D721Med (cell line): ENCODE measurements around the gene BAIAP2.
"Not testable (repeated sequence)": the region's sequence is repeated elsewhere in the genome, so short reads cannot be mapped to it uniquely, and the experiment has no call there.

ENCODE experiments used
- DNase-seq: peaks from one replicate; pipeline ENCODE4 v3.0.0; 2011; ENCODE audit warnings: low spot score; ENCODE audit not compliant: insufficient read length
- FAIRE-seq: peaks from 2 replicates; lab custom pipeline; 2011; peaks lifted over from hg19 to GRCh38; lab: Jason Lieb, UNC
- TF ChIP-seq, protein P1 (sequence below): IDR thresholded peaks from 2 replicates; pipeline ENCODE4 v1.5.1; 2012; ENCODE audit warnings: mild to moderate bottlenecking, control low read depth; ENCODE audit not compliant: insufficient read depth; ENCODE audit errors: missing control alignments

The BAIAP2 gene

DNA sequence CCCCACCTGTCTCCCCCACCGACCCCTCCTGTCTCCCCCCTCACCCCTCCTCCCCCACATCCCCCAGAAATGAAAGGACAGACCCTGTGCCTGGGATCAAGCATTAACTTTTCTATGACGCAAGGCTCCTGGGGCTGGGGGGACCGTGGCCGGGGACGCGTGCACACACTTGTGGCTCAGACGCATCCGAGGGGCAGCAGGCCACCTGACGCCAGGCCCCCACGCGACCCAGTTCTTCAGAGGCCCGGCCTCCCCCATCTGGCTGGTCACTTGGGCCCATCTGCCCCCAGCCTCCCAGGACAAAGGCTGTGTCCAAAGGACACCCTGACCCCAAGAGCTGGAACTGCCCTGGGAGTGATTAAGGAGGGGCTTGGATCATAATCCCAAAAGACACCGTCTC is 116.3 kb downstream of the BAIAP2 start:
- no peak for FAIRE-seq
- no peak for DNase-seq

DNA sequence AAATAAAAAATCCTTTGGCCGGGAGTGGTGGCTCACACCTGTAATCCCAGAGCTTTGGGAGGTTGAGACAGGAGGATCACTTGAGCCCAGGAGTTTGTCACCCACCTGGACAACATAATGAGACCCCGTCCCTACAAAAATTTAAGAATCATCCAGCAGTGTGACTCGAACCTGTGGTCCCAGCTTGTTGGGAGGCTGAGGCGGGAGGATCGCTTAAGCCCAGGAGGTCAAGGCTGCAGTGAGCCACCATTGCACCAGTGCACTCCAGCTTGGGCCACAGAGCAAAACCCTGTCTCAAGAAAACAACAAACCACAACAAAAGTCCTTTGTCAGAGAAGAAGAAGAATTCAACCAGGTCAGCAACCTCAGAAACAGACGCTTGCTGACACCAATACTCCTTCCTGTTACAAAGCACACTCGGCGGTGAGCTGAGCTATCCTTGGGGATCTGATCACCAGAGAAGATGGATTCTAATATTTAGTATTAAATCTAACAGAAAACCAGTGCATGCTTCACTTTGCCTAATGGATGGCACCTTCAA is 117.4 kb downstream of the BAIAP2 start:
- FAIRE-seq = no peak
- TF ChIP-seq, protein P1, sequence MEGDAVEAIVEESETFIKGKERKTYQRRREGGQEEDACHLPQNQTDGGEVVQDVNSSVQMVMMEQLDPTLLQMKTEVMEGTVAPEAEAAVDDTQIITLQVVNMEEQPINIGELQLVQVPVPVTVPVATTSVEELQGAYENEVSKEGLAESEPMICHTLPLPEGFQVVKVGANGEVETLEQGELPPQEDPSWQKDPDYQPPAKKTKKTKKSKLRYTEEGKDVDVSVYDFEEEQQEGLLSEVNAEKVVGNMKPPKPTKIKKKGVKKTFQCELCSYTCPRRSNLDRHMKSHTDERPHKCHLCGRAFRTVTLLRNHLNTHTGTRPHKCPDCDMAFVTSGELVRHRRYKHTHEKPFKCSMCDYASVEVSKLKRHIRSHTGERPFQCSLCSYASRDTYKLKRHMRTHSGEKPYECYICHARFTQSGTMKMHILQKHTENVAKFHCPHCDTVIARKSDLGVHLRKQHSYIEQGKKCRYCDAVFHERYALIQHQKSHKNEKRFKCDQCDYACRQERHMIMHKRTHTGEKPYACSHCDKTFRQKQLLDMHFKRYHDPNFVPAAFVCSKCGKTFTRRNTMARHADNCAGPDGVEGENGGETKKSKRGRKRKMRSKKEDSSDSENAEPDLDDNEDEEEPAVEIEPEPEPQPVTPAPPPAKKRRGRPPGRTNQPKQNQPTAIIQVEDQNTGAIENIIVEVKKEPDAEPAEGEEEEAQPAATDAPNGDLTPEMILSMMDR = no peak
- DNase-seq = no peak

More for the DNA sequence above, 116.3 kb downstream of the BAIAP2 start:
- TF ChIP-seq, protein P1 = no peak

DNA sequence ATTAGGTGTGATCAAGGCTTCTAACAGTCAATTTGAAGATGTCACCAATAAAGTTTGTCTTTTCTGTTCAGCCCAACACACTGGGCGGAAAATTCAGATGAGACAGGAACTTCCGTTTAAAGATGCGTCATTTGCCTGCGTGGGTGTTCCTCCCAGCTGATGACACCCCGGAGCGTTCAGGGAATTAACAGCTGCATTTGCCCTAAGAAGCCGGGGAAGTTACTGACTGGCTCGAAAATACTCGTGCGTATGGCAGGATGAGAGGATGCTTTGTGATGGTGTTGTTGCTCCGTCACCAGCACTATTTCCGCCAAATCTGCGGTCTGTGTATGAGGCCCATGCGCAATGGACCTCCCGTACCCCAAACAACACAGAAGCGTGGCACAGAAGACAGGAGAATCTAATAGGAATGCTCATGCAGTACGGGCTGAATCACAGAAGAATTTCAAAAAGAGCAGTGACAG is 118.4 kb downstream of the BAIAP2 start:
- no peak for DNase-seq
- FAIRE-seq = no peak
- TF ChIP-seq, protein P1 = no peak

DNA sequence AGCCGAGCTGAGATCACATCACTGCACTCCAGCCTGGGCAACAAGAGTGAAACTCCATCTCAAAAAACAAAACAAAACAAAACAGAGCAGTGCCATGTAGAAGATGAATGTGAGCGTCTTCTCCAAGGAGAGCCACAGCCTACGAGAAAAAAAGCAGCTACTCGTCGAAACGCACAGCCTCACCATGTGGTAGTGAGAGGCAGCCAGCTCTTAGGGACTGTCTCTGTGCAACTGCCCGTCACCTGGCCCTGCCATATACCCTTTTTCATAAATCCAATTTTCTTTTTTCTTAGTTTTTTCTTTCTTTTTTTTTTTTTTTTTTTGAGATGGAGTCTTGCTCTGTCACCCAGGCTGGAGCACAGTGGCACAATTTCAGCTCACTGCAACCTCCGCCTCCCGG is 119.1 kb downstream of the BAIAP2 start:
- not testable (repeated sequence) for DNase-seq, FAIRE-seq

DNA sequence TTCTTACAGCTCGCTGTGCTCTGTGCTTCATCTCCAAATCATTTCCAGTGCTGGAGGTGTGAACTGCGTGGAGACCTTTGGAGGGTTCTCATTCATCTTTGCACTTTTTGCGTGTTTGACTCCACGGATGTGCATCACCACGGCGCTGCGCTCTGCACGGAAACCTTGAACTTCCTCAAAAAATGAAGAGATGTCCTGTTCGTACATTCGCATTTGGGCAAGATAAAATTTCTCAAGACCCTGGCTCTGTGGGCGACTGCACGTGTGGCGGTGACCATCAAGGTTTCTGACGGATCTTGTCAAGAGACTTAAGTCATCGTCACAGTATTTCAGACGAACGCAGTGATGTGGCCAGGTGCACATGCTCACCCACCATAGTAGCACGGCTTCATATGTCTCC is 120.0 kb downstream of the BAIAP2 start:
- DNase-seq (no peak), FAIRE-seq (no peak)
- TF ChIP-seq, protein P1 = no peak

DNA sequence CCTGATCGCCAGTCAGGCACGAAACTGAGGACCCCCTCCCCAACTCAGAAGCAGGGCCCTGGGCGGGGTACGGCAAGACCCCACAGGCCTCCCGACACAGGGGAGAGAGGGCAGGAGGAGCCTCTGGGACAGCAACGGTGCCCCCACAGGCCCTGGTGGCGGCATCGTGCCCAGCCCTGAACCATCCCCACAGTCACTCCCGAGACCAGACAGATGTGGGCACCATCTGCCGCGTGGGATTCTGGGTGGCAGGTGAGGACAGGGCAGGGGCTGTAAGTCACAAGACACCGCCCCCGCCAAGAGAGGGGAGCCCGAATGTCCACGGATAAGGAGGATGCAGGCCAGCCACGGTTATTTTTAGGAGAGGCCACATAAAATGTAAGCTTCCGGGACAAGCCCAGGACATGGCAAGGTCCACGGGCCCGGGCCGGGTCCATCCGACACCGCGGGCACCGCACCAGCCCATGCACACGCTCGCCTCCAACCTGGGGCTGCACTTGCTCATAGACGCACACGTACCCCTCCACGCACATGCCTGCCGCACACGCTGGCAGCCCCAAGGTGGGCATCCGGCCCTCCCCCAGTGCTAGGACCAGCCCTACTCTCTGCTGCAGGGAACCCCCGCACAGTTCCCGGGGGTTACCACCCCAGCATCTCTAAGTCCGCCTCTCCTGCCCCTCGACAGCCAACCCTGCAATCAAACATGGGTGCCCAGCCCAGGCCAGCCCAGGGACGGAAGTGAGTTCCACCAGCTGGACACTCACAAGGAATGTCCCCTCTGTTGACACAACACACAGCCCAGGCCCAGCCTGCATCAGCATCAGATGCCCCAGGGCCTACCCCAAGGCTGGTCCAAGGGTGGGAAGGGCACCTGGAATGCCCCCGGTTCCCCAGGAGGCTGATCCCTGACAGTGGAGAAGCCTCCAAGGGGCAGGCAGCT is 122.2 kb downstream of the BAIAP2 start:
- no peak for DNase-seq
- no peak for FAIRE-seq
- TF ChIP-seq, protein P1 = no peak

DNA sequence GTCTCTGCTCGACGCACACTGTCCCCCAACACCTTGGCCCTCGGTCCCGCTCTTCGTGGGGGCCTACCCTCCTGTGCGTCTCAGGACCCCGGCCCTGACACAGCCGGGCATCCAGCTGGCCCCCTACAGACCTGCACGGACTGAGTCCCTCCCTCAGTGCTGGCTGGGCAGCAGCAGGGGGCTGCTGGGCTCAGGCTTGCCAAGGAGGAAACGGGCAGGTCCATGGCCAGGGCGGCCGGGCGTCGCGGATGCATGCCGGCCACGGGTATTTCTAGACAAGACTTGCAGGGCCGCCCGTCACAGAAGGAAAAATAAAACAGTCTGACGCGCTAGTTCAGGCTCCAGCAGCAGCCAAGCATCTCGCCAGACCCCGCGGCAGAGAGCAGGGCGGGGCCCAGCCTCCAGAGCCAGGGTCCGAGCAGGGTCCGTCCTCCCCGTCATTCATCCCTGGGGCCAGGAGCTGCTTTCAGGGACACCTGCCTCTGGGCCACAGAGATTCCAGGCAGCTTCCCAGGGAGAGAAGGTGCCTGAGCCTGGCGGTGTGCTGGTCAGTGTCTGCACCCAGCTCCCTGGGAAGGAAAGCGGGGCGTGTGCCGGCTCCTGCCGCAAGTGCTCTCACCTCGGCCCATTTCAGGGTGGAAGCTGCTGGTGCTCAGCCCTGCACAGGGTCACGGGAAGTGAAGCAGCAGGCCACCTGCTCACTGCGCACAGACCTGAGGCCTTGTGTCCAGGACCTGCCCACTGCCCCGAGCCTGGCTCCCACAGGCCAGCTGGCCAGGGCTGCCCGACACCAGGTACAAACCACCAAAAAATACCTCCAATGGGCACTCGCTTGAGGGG is 123.1 kb downstream of the BAIAP2 start:
- FAIRE-seq (no peak), DNase-seq (no peak)
- TF ChIP-seq, protein P1 = no peak
